GM12878 (cell line): Measurements from ENCODE around the gene CYBC1. TPM values are rescaled to one million over a fixed set of nuclear protein-coding genes. Genes with fewer than 3 reads are reported as not detected.

Experiments
- ATF3 ChIP-seq: IDR thresholded peaks from 2 replicates; pipeline ENCODE4 v1.6.1; 2011; ENCODE audit warnings: low read depth, mild to moderate bottlenecking, low read length, moderate library complexity, borderline replicate concordance; ENCODE audit errors: extremely low read depth
- BACH1 ChIP-seq: fragments of 450-650 bp; IDR thresholded peaks from 2 replicates; pipeline ENCODE4 v1.6.1; 2017; ENCODE audit warnings: mild to moderate bottlenecking, borderline replicate concordance
- BMI1 ChIP-seq: fragments of 450-650 bp; IDR thresholded peaks from 2 replicates; pipeline ENCODE4 v1.6.1; 2016; ENCODE audit warnings: mild to moderate bottlenecking, moderate library complexity, borderline replicate concordance
- CEBPB ChIP-seq, 2 experiments: fragments of 150-350 bp in 1 of 2; IDR thresholded peaks; 2 replicates each; pipeline ENCODE4 v1.6.1; 2012 to 2014; ENCODE audit warnings: low read depth in 2 of 2, low read length in 2 of 2, borderline replicate concordance in 1 of 2, inconsistent platforms in 1 of 2
- CHD2 ChIP-seq: IDR thresholded peaks from 2 replicates; pipeline ENCODE4 v1.6.1; 2011; ENCODE audit warnings: low read depth, low read length, improper control_type of control experiment, borderline replicate concordance
- CREB1 ChIP-seq: IDR thresholded peaks from 2 replicates; pipeline ENCODE4 v1.6.1; 2012; ENCODE audit warnings: low read depth, mild to moderate bottlenecking, inconsistent platforms
- FOS ChIP-seq: IDR thresholded peaks from 3 replicates; pipeline ENCODE4 v1.6.1; 2011; ENCODE audit warnings: borderline replicate concordance; ENCODE audit not compliant: insufficient read length; ENCODE audit errors: extremely low read depth
- FOXK2 ChIP-seq: fragments of 450-650 bp; IDR thresholded peaks from 2 replicates; pipeline ENCODE4 v1.6.1; 2017; ENCODE audit warnings: mild to moderate bottlenecking, moderate library complexity
- IKZF2 ChIP-seq, 2 experiments: fragments of 450-650 bp; IDR thresholded peaks; 2 replicates each; pipeline ENCODE4 v1.6.1; 2017; ENCODE audit warnings: mild to moderate bottlenecking in 2 of 2, moderate library complexity in 2 of 2
- KAT2A ChIP-seq: conservative IDR thresholded peaks from 2 replicates; pipeline ENCODE4 v1.6.1; 2011; ENCODE audit warnings: low read depth, low read length; ENCODE audit not compliant: control insufficient read depth
- MEF2B ChIP-seq: fragments of 450-650 bp; IDR thresholded peaks from 2 replicates; pipeline ENCODE4 v1.6.1; 2018; ENCODE audit warnings: mild to moderate bottlenecking, moderate library complexity; ENCODE audit not compliant: partially characterized antibody, poor library complexity, severe bottlenecking
- MTA3 ChIP-seq: IDR thresholded peaks from 2 replicates; pipeline ENCODE4 v1.6.1; 2012; ENCODE audit warnings: low read length, inconsistent platforms, borderline replicate concordance
- MXI1 ChIP-seq: fragments of 150-350 bp; IDR thresholded peaks from 2 replicates; pipeline ENCODE4 v1.6.1; 2011; ENCODE audit warnings: low read depth, mild to moderate bottlenecking, inconsistent platforms, low read length, improper control_type of control experiment
- NBN ChIP-seq: fragments of 450-650 bp; IDR thresholded peaks from 2 replicates; pipeline ENCODE4 v1.6.1; 2016
- NFXL1 ChIP-seq: fragments of 450-650 bp; IDR thresholded peaks from 2 replicates; pipeline ENCODE4 v1.6.1; 2017; ENCODE audit warnings: antibody characterized with exemption, mild to moderate bottlenecking, borderline replicate concordance
- RAD51 ChIP-seq: fragments of 450-650 bp; IDR thresholded peaks from 2 replicates; pipeline ENCODE4 v1.6.1; 2016; ENCODE audit warnings: moderate library complexity, mild to moderate bottlenecking, inconsistent platforms
- RBBP5 ChIP-seq: fragments of 200-600 bp; sonication (generic); conservative IDR thresholded peaks from 2 replicates; pipeline ENCODE4 v1.6.1; 2016
- SMC3 ChIP-seq: IDR thresholded peaks from 2 replicates; pipeline ENCODE4 v1.6.1; 2011; ENCODE audit warnings: low read length, improper control_type of control experiment, borderline replicate concordance
- SREBF2 ChIP-seq: IDR thresholded peaks from 2 replicates; pipeline ENCODE4 v1.6.1; 2012; ENCODE audit warnings: mild to moderate bottlenecking, low read length
- ZBED1 ChIP-seq: IDR thresholded peaks from 2 replicates; pipeline ENCODE4 v1.6.1; 2016; ENCODE audit warnings: borderline replicate concordance
- ZNF274 ChIP-seq: IDR thresholded peaks from one replicate; pipeline ENCODE4 v1.8.0; 2011; ENCODE audit not compliant: insufficient read length, insufficient read depth
- ZNF622 ChIP-seq: fragments of 450-650 bp; IDR thresholded peaks from 2 replicates; pipeline ENCODE4 v1.6.1; 2017; ENCODE audit warnings: mild to moderate bottlenecking, inconsistent platforms
- polyA plus RNA-seq, 11 experiments: library from polyadenylated mRNA; depleted of rRNA in 4 of 11; unstranded in 6 of 11; stranded (reverse) in 5 of 11; fragments of >200 nt; fragmentation: Nextera tagmentation in 4 of 11; fragmentation: Illumina TruSeq in 1 of 11; extraction: Ambion mirVana in 4 of 11; extraction: Trizol in 1 of 11; gene quantifications; 1 replicate in 1 of 11; 2 replicates in 10 of 11; pipeline versions ENCODE4 v1.2.1 to v1.2.3, GENCODE V29; 2011 to 2016; ENCODE audit warnings: inconsistent platforms in 2 of 11, missing spikeins in 2 of 11, low read depth in 1 of 11
- total RNA-seq, 4 experiments: library from RNA; depleted of rRNA in 3 of 4; stranded (reverse); fragments of >200 nt in 3 of 4; fragmentation: Illumina TruSeq in 1 of 4; extraction: Trizol in 1 of 4; gene quantifications; 2 replicates each; pipeline versions ENCODE4 v1.2.1 to v1.2.3, GENCODE V29; 2013 to 2021
- TF ChIP-seq, protein P1 (sequence below): IDR thresholded peaks from 2 replicates; pipeline ENCODE4 v1.6.1; 2012; ENCODE audit warnings: improper control_type of control experiment, low read depth, low read length; ENCODE audit not compliant: insufficient replicate concordance
- TF ChIP-seq, protein P2 (sequence below): fragments of 450-650 bp; conservative IDR thresholded peaks from 2 replicates; pipeline ENCODE4 v1.6.1; 2017; ENCODE audit warnings: mild to moderate bottlenecking, moderate library complexity

CYBC1 gene
- total and polyA plus RNA-seq, 10 of the 15 experiments (the other 5 are each of a cell fraction or from before 2014, with no cell fraction given): 4.2 to 162 (median 133) TPM

DNA sequence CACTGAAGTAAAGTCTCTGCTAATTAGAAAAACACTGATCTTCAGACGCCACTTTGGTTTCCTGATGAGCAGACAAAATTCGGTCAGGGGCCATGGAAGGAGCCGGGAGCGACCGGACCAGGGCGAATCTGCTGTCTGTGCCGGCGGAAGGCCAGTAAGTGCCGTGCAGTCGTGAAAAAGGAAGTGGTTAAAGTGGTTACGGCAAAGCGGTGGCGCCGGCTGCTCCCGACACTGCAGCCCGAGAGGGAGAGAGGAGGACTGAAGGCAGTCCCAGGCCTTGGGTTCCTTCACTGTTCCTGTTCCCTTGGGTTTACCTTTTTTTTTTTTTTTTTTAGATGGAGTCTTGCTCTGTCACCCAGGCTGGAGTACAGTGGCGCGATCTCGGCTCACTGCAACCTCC lies 49.7 kb downstream of the CYBC1 start (continued):
- TF ChIP-seq, protein P1, sequence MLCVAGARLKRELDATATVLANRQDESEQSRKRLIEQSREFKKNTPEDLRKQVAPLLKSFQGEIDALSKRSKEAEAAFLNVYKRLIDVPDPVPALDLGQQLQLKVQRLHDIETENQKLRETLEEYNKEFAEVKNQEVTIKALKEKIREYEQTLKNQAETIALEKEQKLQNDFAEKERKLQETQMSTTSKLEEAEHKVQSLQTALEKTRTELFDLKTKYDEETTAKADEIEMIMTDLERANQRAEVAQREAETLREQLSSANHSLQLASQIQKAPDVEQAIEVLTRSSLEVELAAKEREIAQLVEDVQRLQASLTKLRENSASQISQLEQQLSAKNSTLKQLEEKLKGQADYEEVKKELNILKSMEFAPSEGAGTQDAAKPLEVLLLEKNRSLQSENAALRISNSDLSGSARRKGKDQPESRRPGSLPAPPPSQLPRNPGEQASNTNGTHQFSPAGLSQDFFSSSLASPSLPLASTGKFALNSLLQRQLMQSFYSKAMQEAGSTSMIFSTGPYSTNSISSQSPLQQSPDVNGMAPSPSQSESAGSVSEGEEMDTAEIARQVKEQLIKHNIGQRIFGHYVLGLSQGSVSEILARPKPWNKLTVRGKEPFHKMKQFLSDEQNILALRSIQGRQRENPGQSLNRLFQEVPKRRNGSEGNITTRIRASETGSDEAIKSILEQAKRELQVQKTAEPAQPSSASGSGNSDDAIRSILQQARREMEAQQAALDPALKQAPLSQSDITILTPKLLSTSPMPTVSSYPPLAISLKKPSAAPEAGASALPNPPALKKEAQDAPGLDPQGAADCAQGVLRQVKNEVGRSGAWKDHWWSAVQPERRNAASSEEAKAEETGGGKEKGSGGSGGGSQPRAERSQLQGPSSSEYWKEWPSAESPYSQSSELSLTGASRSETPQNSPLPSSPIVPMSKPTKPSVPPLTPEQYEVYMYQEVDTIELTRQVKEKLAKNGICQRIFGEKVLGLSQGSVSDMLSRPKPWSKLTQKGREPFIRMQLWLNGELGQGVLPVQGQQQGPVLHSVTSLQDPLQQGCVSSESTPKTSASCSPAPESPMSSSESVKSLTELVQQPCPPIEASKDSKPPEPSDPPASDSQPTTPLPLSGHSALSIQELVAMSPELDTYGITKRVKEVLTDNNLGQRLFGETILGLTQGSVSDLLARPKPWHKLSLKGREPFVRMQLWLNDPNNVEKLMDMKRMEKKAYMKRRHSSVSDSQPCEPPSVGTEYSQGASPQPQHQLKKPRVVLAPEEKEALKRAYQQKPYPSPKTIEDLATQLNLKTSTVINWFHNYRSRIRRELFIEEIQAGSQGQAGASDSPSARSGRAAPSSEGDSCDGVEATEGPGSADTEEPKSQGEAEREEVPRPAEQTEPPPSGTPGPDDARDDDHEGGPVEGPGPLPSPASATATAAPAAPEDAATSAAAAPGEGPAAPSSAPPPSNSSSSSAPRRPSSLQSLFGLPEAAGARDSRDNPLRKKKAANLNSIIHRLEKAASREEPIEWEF: no peak
- TF ChIP-seq CHD2 (peak; percentile 30; the same call in 1 of the 2 replicates), SMC3 (no peak), SREBF2 (no peak), MEF2B (peak; percentile 32), ZNF622 (no peak), RBBP5 (no peak), RAD51 (no peak), ZBED1 (no peak), BMI1 (no peak), ZNF274 (no peak), MXI1 (no peak), FOS (no peak), IKZF2 (IDR thresholded peaks at IDR 0.05) (peak; percentile 80 to 81), FOXK2 (no peak), CREB1 (no peak), CEBPB (IDR thresholded peaks at IDR 0.05; ENCODE audit: borderline replicate concordance in 1 of 2, low read depth in 2 of 2, low read length in 2 of 2) (no peak), NFXL1 (no peak), MTA3 (no peak), KAT2A (no peak), BACH1 (no peak), ATF3 (no peak), NBN (peak; percentile 84)
- TF ChIP-seq, protein P2, sequence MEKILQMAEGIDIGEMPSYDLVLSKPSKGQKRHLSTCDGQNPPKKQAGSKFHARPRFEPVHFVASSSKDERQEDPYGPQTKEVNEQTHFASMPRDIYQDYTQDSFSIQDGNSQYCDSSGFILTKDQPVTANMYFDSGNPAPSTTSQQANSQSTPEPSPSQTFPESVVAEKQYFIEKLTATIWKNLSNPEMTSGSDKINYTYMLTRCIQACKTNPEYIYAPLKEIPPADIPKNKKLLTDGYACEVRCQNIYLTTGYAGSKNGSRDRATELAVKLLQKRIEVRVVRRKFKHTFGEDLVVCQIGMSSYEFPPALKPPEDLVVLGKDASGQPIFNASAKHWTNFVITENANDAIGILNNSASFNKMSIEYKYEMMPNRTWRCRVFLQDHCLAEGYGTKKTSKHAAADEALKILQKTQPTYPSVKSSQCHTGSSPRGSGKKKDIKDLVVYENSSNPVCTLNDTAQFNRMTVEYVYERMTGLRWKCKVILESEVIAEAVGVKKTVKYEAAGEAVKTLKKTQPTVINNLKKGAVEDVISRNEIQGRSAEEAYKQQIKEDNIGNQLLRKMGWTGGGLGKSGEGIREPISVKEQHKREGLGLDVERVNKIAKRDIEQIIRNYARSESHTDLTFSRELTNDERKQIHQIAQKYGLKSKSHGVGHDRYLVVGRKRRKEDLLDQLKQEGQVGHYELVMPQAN: no peak
